GM12878 (cell line): ENCODE data around the gene RPS10. TPM values are rescaled to one million over a fixed set of nuclear protein-coding genes. Genes with fewer than 3 reads are reported as not detected.
A peak's percentile ranks its signal among the peaks of the same experiment; 100 is the strongest.

Source experiments
- ATAC-seq: fragments of 200-7000 bp; cut with Tn5 transposase; 3 replicates; pipeline ENCODE4 v1.9.1; 2020; ENCODE audit warnings: mild to moderate bottlenecking, moderate library complexity
- BruUV-seq: library from RNA; stranded (reverse); fragments of 400-500 nt; replicated peaks from 2 replicates; lab custom pipeline; 2021; lab: Mats Ljungman, UMichigan
- CTCF ChIA-PET: fragments of 300-600 bp; sonication (Branson Sonifier 250); formaldehyde crosslinking; extraction: SDS; loops from one replicate; lab custom pipeline; 2021; ENCODE audit warnings: inconsistent platforms; lab: Yijun Ruan, JAX
- POLR2A ChIA-PET: fragments of 350-600 bp; formaldehyde crosslinking; extraction: SDS; loops from one replicate; lab custom pipeline; 2021; ENCODE audit warnings: inconsistent platforms; lab: Charles Lee
- RAD21 ChIA-PET: fragments of 300-600 bp; sonication (Branson Sonifier 250); formaldehyde crosslinking; loops from one replicate; lab custom pipeline; 2023; ENCODE audit warnings: antibody characterized with exemption; ENCODE audit not compliant: unreplicated experiment; lab: Charles Lee
- SMC1A ChIA-PET: fragments of 300-600 bp; sonication (Branson Sonifier 250); formaldehyde crosslinking; loops from one replicate; lab custom pipeline; 2023; ENCODE audit not compliant: unreplicated experiment, uncharacterized antibody; lab: Charles Lee
- DNase-seq: peaks from one replicate; pipeline ENCODE4 v3.0.0-alpha.2; 2011; ENCODE audit warnings: low read depth, low spot score
- FAIRE-seq: peaks from 3 replicates; lab custom pipeline; 2011; peaks lifted over from hg19 to GRCh38; lab: Jason Lieb, UNC
- H2AFZ ChIP-seq: 2 replicates; pipeline ENCODE4 v1.6.0; 2011; ENCODE audit warnings: low read depth, low read length, control low read depth; ENCODE audit not compliant: control insufficient read depth
- H3K27ac ChIP-seq: 2 replicates; pipeline ENCODE4 v1.5.1; 2011; ENCODE audit warnings: control low read depth; ENCODE audit not compliant: control insufficient read depth, insufficient read depth
- H3K27me3 ChIP-seq, 2 experiments: replicated peaks in 1 of 2; 2 replicates each; pipeline versions ENCODE4 v1.6.0 to v1.6.1; 2011; ENCODE audit warnings: low read length in 1 of 2; ENCODE audit not compliant: control insufficient read depth in 2 of 2, insufficient read depth in 2 of 2
- H3K36me3 ChIP-seq, 2 experiments: 2 replicates each; pipeline ENCODE4 v1.5.1; 2011; ENCODE audit warnings: low read length in 1 of 2; ENCODE audit not compliant: control insufficient read depth in 2 of 2, insufficient read depth in 2 of 2
- H3K4me1 ChIP-seq: 2 replicates; pipeline ENCODE4 v1.6.1; 2011; ENCODE audit warnings: mild to moderate bottlenecking, low read length, moderate library complexity, mixed read lengths; ENCODE audit not compliant: control insufficient read depth, insufficient read depth
- H3K4me2 ChIP-seq: 2 replicates; pipeline ENCODE4 v1.6.0; 2011; ENCODE audit warnings: control low read depth; ENCODE audit not compliant: control insufficient read depth, insufficient read depth
- H3K4me3 ChIP-seq: fragments of 200-600 bp; sonication (generic); 2 replicates; pipeline ENCODE4 v1.5.1; 2016
- H3K79me2 ChIP-seq: 2 replicates; pipeline ENCODE4 v1.6.0; 2011; ENCODE audit warnings: low read length; ENCODE audit not compliant: control insufficient read depth, insufficient read depth
- H3K9ac ChIP-seq: 2 replicates; pipeline ENCODE4 v1.8.0; 2011; ENCODE audit warnings: low read length, control low read depth, mixed read lengths; ENCODE audit not compliant: control insufficient read depth, insufficient read depth
- H3K9me3 ChIP-seq: replicated peaks from 3 replicates; pipeline ENCODE4 v1.5.1; 2011; ENCODE audit warnings: mild to moderate bottlenecking, low read length; ENCODE audit not compliant: control insufficient read depth, insufficient read depth
- H4K20me1 ChIP-seq: 2 replicates; pipeline ENCODE4 v1.6.0; 2011; ENCODE audit not compliant: control insufficient read depth, insufficient read depth
- HDGF ChIP-seq: fragments of 450-650 bp; IDR thresholded peaks from 2 replicates; pipeline ENCODE4 v1.6.1; 2016; ENCODE audit warnings: antibody characterized with exemption
- MAX ChIP-seq: IDR thresholded peaks from 2 replicates; pipeline ENCODE4 v1.6.1; 2012; ENCODE audit warnings: low read depth, low read length, improper control_type of control experiment
- NR2C1 ChIP-seq: fragments of 450-650 bp; IDR thresholded peaks from 2 replicates; pipeline ENCODE4 v1.6.1; 2017; ENCODE audit warnings: antibody characterized with exemption, mild to moderate bottlenecking, moderate library complexity
- NR2F1 ChIP-seq: fragments of 450-650 bp; conservative IDR thresholded peaks from 2 replicates; pipeline ENCODE4 v1.6.1; 2017; ENCODE audit warnings: mild to moderate bottlenecking
- PAX5 ChIP-seq: IDR thresholded peaks from 2 replicates; pipeline ENCODE4 v1.6.1; 2011; ENCODE audit warnings: low read depth, low read length, borderline replicate concordance
- POLR2A ChIP-seq: IDR thresholded peaks from 2 replicates; pipeline ENCODE4 v1.6.1; 2011; ENCODE audit warnings: low read depth, mild to moderate bottlenecking, low read length
- POU2F2 ChIP-seq: IDR thresholded peaks from 3 replicates; pipeline ENCODE4 v1.6.1; 2011; ENCODE audit warnings: low read depth, mild to moderate bottlenecking, low read length, borderline replicate concordance
- RELA ChIP-seq: fragments of 450-650 bp; IDR thresholded peaks from 2 replicates; pipeline ENCODE4 v1.8.0; 2014; ENCODE audit warnings: borderline replicate concordance; ENCODE audit not compliant: partially characterized antibody
- ZBED1 ChIP-seq: IDR thresholded peaks from 2 replicates; pipeline ENCODE4 v1.6.1; 2016; ENCODE audit warnings: borderline replicate concordance
- WGBS: methylation state at CpG from one replicate; pipeline ENCODE4 v1.1.6; 2016; ENCODE audit warnings: low lambda C conversion rate; ENCODE audit not compliant: insufficient replicate concordance, insufficient coverage; ENCODE audit errors: missing lambda C conversion rate; 5-methylcytosine and 5-hydroxymethylcytosine counted together
- in situ Hi-C: fragments of 300-500 bp; cut with MboI; formaldehyde crosslinking; loops from 9 replicates; pipeline ENCODE4 v1.14.3; 2018; ENCODE audit warnings: mixed read lengths
- intact Hi-C: fragments of 100-400 bp; cut with micrococcal nuclease; formaldehyde crosslinking; loops from one replicate; pipeline ENCODE4 v1.14.2; 2022; ENCODE audit not compliant: unreplicated experiment
- polyA plus RNA-seq, 11 experiments: library from polyadenylated mRNA; depleted of rRNA in 4 of 11; unstranded in 6 of 11; stranded (reverse) in 5 of 11; fragments of >200 nt; fragmentation: Nextera tagmentation in 4 of 11; fragmentation: Illumina TruSeq in 1 of 11; extraction: Ambion mirVana in 4 of 11; extraction: Trizol in 1 of 11; gene quantifications; 1 replicate in 1 of 11; 2 replicates in 10 of 11; pipeline versions ENCODE4 v1.2.1 to v1.2.3, GENCODE V29; 2011 to 2016; ENCODE audit warnings: inconsistent platforms in 2 of 11, missing spikeins in 2 of 11, low read depth in 1 of 11
- total RNA-seq, 4 experiments: library from RNA; depleted of rRNA in 3 of 4; stranded (reverse); fragments of >200 nt in 3 of 4; fragmentation: Illumina TruSeq in 1 of 4; extraction: Trizol in 1 of 4; gene quantifications; 2 replicates each; pipeline versions ENCODE4 v1.2.1 to v1.2.3, GENCODE V29; 2013 to 2021

RPS10 gene
- total and polyA plus RNA-seq, 10 of the 15 experiments (the other 5 are each of a cell fraction or from before 2014, with no cell fraction given): 1,546 to 3,970 (median 2,813) TPM

- TF ChIP-seq HDGF (peak; percentile 45; the same call in 1 of the 2 replicates), PAX5 (0 out of 2 replicates have a peak, but pooled peaks have one; percentile 13), MAX (peak; percentile 82)
- TF ChIP-seq, all 136 proteins: peak for 21
Measured at GRCh38 chr6:34391786-34392496, 33.9 kb downstream of the RPS10 start (continued).

- TF ChIP-seq RELA: no peak
- TF ChIP-seq ZBED1: no peak
- TF ChIP-seq NR2C1: no peak
- no peak for TF ChIP-seq POU2F2
- no peak for TF ChIP-seq NR2F1
- no peak for TF ChIP-seq POLR2A
- Histone ChIP-seq H4K20me1 (no peaks in the 10 kb centered on the region), H3K9ac (peak overlapping the region; percentile 83), H3K36me3 (no peaks in the 10 kb centered on the region), H3K9me3 (peaks cover 3% of the 10 kb centered on the region; the same call in 2 of the 3 replicates), H3K27me3 (no peaks in the 10 kb centered on the region), H3K27ac (peak overlapping the region; percentile 75), H3K79me2 (peaks cover 65% of the 10 kb centered on the region), H3K4me2 (peak overlapping the region; percentile 95), H2AFZ (peak overlapping the region; percentile 47), H3K4me3 (peak overlapping the region; percentile 99), H3K4me1 (peaks cover 3% of the 10 kb centered on the region)
- ChIA-PET SMC1A (interaction anchor here (0.8 to 4.4 kb wide), 11 partner anchors 20 to 142 kb away, joined by 3 to 44 read pairs (median 3); partner anchors contain the start of genes RPS10 and SMIM29), POLR2A (interaction anchor here (0.8 to 2.3 kb wide), 6 partner anchors 9 to 155 kb away, joined by 3 to 14 read pairs (median 4); partner anchors contain the start of gene HMGA1), CTCF (interaction anchor here (0.7 to 4.5 kb wide), 11 partner anchors 10 to 195 kb away, joined by 3 to 54 read pairs (median 4); partner anchors contain the start of gene SMIM29), RAD21 (interaction anchor here (0.5 to 7.2 kb wide), 13 partner anchors 11 to 155 kb away, joined by 3 to 46 read pairs (median 5); partner anchors contain the start of genes HMGA1, RPS10 and SMIM29)
- WGBS: 0% methylated on average over 5 of the region's 5 CpGs
- in situ Hi-C loops: no loop called here
- DNase-seq (no peak), ATAC-seq (no peak), FAIRE-seq (no peak)
- intact Hi-C loops: loop anchor here (5.0 kb wide), 2 partner anchors 44 to 94 kb away; no protein-coding TSS in a partner anchor
- BruUV-seq: no TSS peak
Measured at GRCh38 chr6:34391473-34391785, 34.4 kb downstream of the RPS10 start.
